Measurements from ENCODE around the gene L3MBTL4. TPM values are rescaled to one million over a fixed set of nuclear protein-coding genes. Genes with fewer than 3 reads are reported as not detected.
"Not testable (repeated sequence)": the region's sequence is repeated elsewhere in the genome, so short reads cannot be mapped to it uniquely, and the experiment has no call there.

The L3MBTL4 gene
- total RNA-seq, 1 experiment from 2014 or later: not detected

GRCh38 chr18:6139007-6139406, 275.7 kb downstream of the L3MBTL4 start:
- TF ChIP-seq YY1 (IDR thresholded peaks at IDR 0.05; ENCODE audit: extremely low read depth, insufficient replicate concordance, low read depth, low read length) (no peak), EGR1 (IDR thresholded peaks at IDR 0.05; ENCODE audit: low read depth) (no peak), CBX3 (IDR thresholded peaks at IDR 0.05; ENCODE audit: low read depth) (no peak), FOSL1 (IDR thresholded peaks at IDR 0.05; ENCODE audit: low read depth) (no peak), CEBPB (IDR thresholded peaks at IDR 0.05; ENCODE audit: low read depth) (no peak), TCF7L2 (IDR thresholded peaks at IDR 0.05; ENCODE audit: borderline replicate concordance, extremely low read depth, insufficient read depth, insufficient read length) (no peak), ELF1 (IDR thresholded peaks at IDR 0.05; ENCODE audit: borderline replicate concordance, low read depth) (no peak), ZBTB33 (IDR thresholded peaks at IDR 0.05; ENCODE audit: extremely low read depth, insufficient replicate concordance, low read length) (no peak), ZNF274 (IDR thresholded peaks at IDR 0.05; ENCODE audit: low read depth, low read length) (no peak), CTCF (IDR thresholded peaks at IDR 0.05 in 2 of 3, conservative IDR thresholded peaks at IDR 0.05 in 1 of 3; ENCODE audit: borderline replicate concordance in 1 of 3, insufficient read depth in 1 of 3, low read depth in 2 of 3, low read length in 2 of 3) (no peak), SIN3A (IDR thresholded peaks at IDR 0.05; ENCODE audit: low read depth) (no peak), SRF (IDR thresholded peaks at IDR 0.05; ENCODE audit: low read depth) (no peak)
- TF ChIP-seq, protein P1, sequence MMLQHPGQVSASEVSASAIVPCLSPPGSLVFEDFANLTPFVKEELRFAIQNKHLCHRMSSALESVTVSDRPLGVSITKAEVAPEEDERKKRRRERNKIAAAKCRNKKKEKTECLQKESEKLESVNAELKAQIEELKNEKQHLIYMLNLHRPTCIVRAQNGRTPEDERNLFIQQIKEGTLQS (IDR thresholded peaks at IDR 0.05): no peak
- TF ChIP-seq, protein P2, sequence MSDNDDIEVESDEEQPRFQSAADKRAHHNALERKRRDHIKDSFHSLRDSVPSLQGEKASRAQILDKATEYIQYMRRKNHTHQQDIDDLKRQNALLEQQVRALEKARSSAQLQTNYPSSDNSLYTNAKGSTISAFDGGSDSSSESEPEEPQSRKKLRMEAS (IDR thresholded peaks at IDR 0.05): no peak
- ATAC-seq (no peak), DNase-seq (ENCODE audit: low read depth, low spot score) (no peak)
- Histone ChIP-seq H3K36me3 (ENCODE audit: control insufficient read depth in 1 of 2, insufficient read depth in 2 of 2, low read length in 2 of 2) (no peaks in the 10 kb centered on the region), H2AFZ (ENCODE audit: low read depth, low read length, poor library complexity, severe bottlenecking) (no peak overlapping the region), H3K9me2 (ENCODE audit: insufficient read depth) (no peaks in the 10 kb centered on the region), H3K4me2 (ENCODE audit: low read length) (no peak overlapping the region), H3K27me3 (ENCODE audit: insufficient read depth, low read length) (no peaks in the 10 kb centered on the region), H4K20me1 (ENCODE audit: insufficient read depth) (no peaks in the 10 kb centered on the region), H3K79me2 (ENCODE audit: insufficient read depth, low read length) (no peaks in the 10 kb centered on the region), H3K9ac (ENCODE audit: low read length) (no peak overlapping the region), H3K4me3 (replicated peaks in 1 of 2; ENCODE audit: low read depth in 1 of 2, low read length in 2 of 2) (no peak overlapping the region), H3K4me1 (ENCODE audit: control insufficient read depth in 1 of 2, insufficient read depth in 2 of 2, low read length in 2 of 2) (no peaks in the 10 kb centered on the region), H3K9me3 (ENCODE audit: control insufficient read depth in 1 of 2, insufficient read depth in 1 of 2, low read depth in 1 of 2, low read length in 2 of 2) (peaks cover 10 to 13% of the 10 kb centered on the region in 2 experiments; a peak in 2 of 4 replicates), H3K27ac (ENCODE audit: low read depth, low read length) (no peak overlapping the region)
- intact Hi-C loops (cut with micrococcal nuclease): no loop called here
- BruUV-seq (replicated peaks): no TSS peak
- ChIA-PET POLR2A (no interaction called here), CTCF (no interaction called here), RAD21 (ENCODE audit: low non-redundant PET in 1 of 2, low total read pairs in 2 of 2, uncharacterized antibody in 2 of 2, unreplicated experiment in 2 of 2) (no interaction called here)

- H3K36me3 ChIP-seq (ENCODE audit: control insufficient read depth in 1 of 2, insufficient read depth in 2 of 2, low read length in 2 of 2); H3K9me2 ChIP-seq (ENCODE audit: insufficient read depth); H3K9ac ChIP-seq (ENCODE audit: low read length); H2AFZ ChIP-seq (ENCODE audit: low read depth, low read length, poor library complexity, severe bottlenecking); RAD21 ChIA-PET (ENCODE audit: low non-redundant PET in 1 of 2, low total read pairs in 2 of 2, uncharacterized antibody in 2 of 2, unreplicated experiment in 2 of 2); DNase-seq (ENCODE audit: low read depth, low spot score); H3K4me3 ChIP-seq (replicated peaks in 1 of 2; ENCODE audit: low read depth in 1 of 2, low read length in 2 of 2); POLR2A ChIA-PET; H3K4me1 ChIP-seq (ENCODE audit: control insufficient read depth in 1 of 2, insufficient read depth in 2 of 2, low read length in 2 of 2); BruUV-seq (replicated peaks); intact Hi-C loops (cut with micrococcal nuclease); H4K20me1 ChIP-seq (ENCODE audit: insufficient read depth); CTCF ChIA-PET; H3K27me3 ChIP-seq (ENCODE audit: insufficient read depth, low read length); H3K27ac ChIP-seq (ENCODE audit: low read depth, low read length); ATAC-seq; H3K79me2 ChIP-seq (ENCODE audit: insufficient read depth, low read length); H3K4me2 ChIP-seq (ENCODE audit: low read length): not testable (repeated sequence)
- H3K9me3 ChIP-seq (ENCODE audit: control insufficient read depth in 1 of 2, insufficient read depth in 1 of 2, low read depth in 1 of 2, low read length in 2 of 2): peaks cover 8 to 15% of the 10 kb centered on the region in 2 experiments; a peak in 2 of 4 replicates
These were observed 278.8 kb downstream of the L3MBTL4 start for GRCh38 chr18:6135901-6136300.
